Mesenchymal stem cell (in vitro differentiated cells and primary cell): ENCODE measurements around the gene FOXP2.

Experiments
- DNase-seq: peaks from one replicate; pipeline ENCODE4 v3.0.0-alpha.2; 2013
- H2AFZ ChIP-seq: one replicate; pipeline ENCODE4 v1.6.1; 2013; ENCODE audit warnings: low read depth, mild to moderate bottlenecking, control low read depth, inconsistent platforms, low read length, moderate library complexity
- H2AK5ac ChIP-seq: 2 replicates; pipeline ENCODE4 v1.6.1; 2013; ENCODE audit warnings: low read length, moderate library complexity, mild to moderate bottlenecking, inconsistent platforms; ENCODE audit not compliant: severe bottlenecking
- H2BK120ac ChIP-seq: one replicate; pipeline ENCODE4 v1.6.1; 2013; ENCODE audit warnings: low read depth, mild to moderate bottlenecking, inconsistent platforms, low read length, moderate library complexity
- H2BK12ac ChIP-seq, 2 experiments: one replicate each; pipeline ENCODE4 v1.6.1; 2013; ENCODE audit warnings: inconsistent platforms in 2 of 2, low read length in 2 of 2, mild to moderate bottlenecking in 2 of 2, moderate library complexity in 2 of 2, control low read depth in 1 of 2
- H2BK15ac ChIP-seq: one replicate; pipeline ENCODE4 v1.6.1; 2013; ENCODE audit warnings: mild to moderate bottlenecking, low read depth, inconsistent platforms; ENCODE audit not compliant: poor library complexity, severe bottlenecking
- H2BK5ac ChIP-seq: 2 replicates; pipeline ENCODE4 v1.6.1; 2013; ENCODE audit warnings: low read depth, mild to moderate bottlenecking, low read length, control low read depth, inconsistent platforms; ENCODE audit not compliant: poor library complexity, severe bottlenecking
- H3K14ac ChIP-seq, 2 experiments: one replicate each; pipeline ENCODE4 v1.6.1; 2013; ENCODE audit warnings: inconsistent platforms in 2 of 2, low read length in 2 of 2, control low read depth in 1 of 2, mild to moderate bottlenecking in 1 of 2, moderate library complexity in 1 of 2
- H3K18ac ChIP-seq, 2 experiments: one replicate each; pipeline ENCODE4 v1.6.1; 2013; ENCODE audit warnings: inconsistent platforms in 2 of 2, low read length in 2 of 2, control low read depth in 1 of 2, low read depth in 1 of 2, mild to moderate bottlenecking in 1 of 2
- H3K23ac ChIP-seq, 2 experiments: one replicate each; pipeline ENCODE4 v1.6.1; 2013; ENCODE audit warnings: inconsistent platforms in 2 of 2, low read length in 2 of 2, mild to moderate bottlenecking in 2 of 2, moderate library complexity in 2 of 2, control low read depth in 1 of 2
- H3K27ac ChIP-seq: 2 replicates; pipeline ENCODE4 v1.5.1; 2013; ENCODE audit warnings: mild to moderate bottlenecking, moderate library complexity, low read length, control low read depth, inconsistent platforms; ENCODE audit not compliant: poor library complexity, severe bottlenecking
- H3K27me3 ChIP-seq, 2 experiments: 2 replicates each; pipeline versions ENCODE4 v1.6.1 to v1.7.0; 2013; ENCODE audit warnings: low read length in 2 of 2, mild to moderate bottlenecking in 2 of 2, moderate library complexity in 2 of 2, control low read depth in 1 of 2, inconsistent platforms in 1 of 2; ENCODE audit not compliant: control insufficient read depth in 1 of 2, insufficient read depth in 1 of 2
- H3K36me3 ChIP-seq, 2 experiments: 2 replicates each; pipeline versions ENCODE4 v1.6.1 to v1.7.0; 2013; ENCODE audit warnings: low read length in 2 of 2, control low read depth in 1 of 2, inconsistent platforms in 1 of 2, low read depth in 1 of 2, mild to moderate bottlenecking in 1 of 2; ENCODE audit not compliant: insufficient read depth in 2 of 2, control insufficient read depth in 1 of 2
- H3K4ac ChIP-seq, 2 experiments: one replicate each; pipeline ENCODE4 v1.6.1; 2013; ENCODE audit warnings: inconsistent platforms in 2 of 2, low read length in 2 of 2, mild to moderate bottlenecking in 2 of 2, moderate library complexity in 2 of 2, control low read depth in 1 of 2, low read depth in 1 of 2
- H3K4me1 ChIP-seq: 2 replicates; pipeline ENCODE4 v1.6.1; 2013; ENCODE audit warnings: low read depth, low read length, control low read depth; ENCODE audit not compliant: control insufficient read depth, insufficient read depth
- H3K4me2 ChIP-seq: 2 replicates; pipeline ENCODE4 v1.6.1; 2013; ENCODE audit warnings: low read length, mild to moderate bottlenecking, inconsistent platforms; ENCODE audit not compliant: poor library complexity, severe bottlenecking
- H3K4me3 ChIP-seq, 2 experiments: 2 replicates each; pipeline versions ENCODE4 v1.5.1 to v1.7.0; 2013; ENCODE audit warnings: low read length in 2 of 2, mild to moderate bottlenecking in 2 of 2, control low read depth in 1 of 2, low read depth in 1 of 2; ENCODE audit not compliant: insufficient read depth in 1 of 2
- H3K79me1 ChIP-seq: replicated peaks from 2 replicates; pipeline ENCODE4 v1.6.1; 2013; ENCODE audit warnings: mild to moderate bottlenecking, control low read depth, low read length, inconsistent platforms; ENCODE audit not compliant: poor library complexity, severe bottlenecking
- H3K9ac ChIP-seq: 2 replicates; pipeline ENCODE4 v1.7.0; 2013; ENCODE audit warnings: mild to moderate bottlenecking, low read length, moderate library complexity
- H3K9me3 ChIP-seq: 2 replicates; pipeline ENCODE4 v1.7.0; 2013; ENCODE audit warnings: mild to moderate bottlenecking, low read length; ENCODE audit not compliant: control insufficient read depth
- H4K8ac ChIP-seq: one replicate; pipeline ENCODE4 v1.6.1; 2013; ENCODE audit warnings: inconsistent platforms, mild to moderate bottlenecking, low read length, moderate library complexity
- H4K91ac ChIP-seq: one replicate; pipeline ENCODE4 v1.6.1; 2013; ENCODE audit warnings: mild to moderate bottlenecking, low read length, inconsistent platforms
- WGBS: methylation state at CpG from one replicate; pipeline ENCODE4 v1.1.7; 2013; ENCODE audit warnings: mixed read lengths; 5-methylcytosine and 5-hydroxymethylcytosine counted together

Gene FOXP2

DNA sequence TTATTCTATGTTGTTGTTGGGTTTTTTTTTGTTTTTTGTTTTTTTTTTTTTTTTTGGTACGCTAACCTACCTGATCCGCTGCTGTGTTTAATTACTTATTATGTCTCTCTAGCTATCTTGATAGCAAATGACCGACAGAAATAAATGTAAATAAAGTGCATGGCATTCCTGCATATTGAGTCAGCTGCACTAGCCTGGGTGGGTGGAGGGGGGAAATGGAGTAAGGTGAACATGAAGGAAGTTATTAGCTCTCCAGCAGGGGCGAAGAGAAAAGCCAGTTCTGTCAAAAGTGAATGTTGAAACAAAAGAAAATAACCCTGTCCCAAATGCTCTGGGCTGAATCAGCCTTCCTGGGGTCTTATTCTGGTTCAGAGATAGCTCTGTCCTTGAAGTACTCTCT is 296.6 kb downstream of the FOXP2 start:
- H3K79me1 ChIP-seq = no peaks in the 10 kb centered on the region
- no peak overlapping the region for H3K27ac ChIP-seq
- no peak overlapping the region for H3K9ac ChIP-seq
- H3K36me3 ChIP-seq = no peaks in the 10 kb centered on the region
- H3K4me2 ChIP-seq = no peak overlapping the region
- H3K18ac ChIP-seq = no peak overlapping the region
- no peak overlapping the region for H3K14ac ChIP-seq
- H2BK5ac ChIP-seq = no peak overlapping the region
- H3K27me3 ChIP-seq = no peaks in the 10 kb centered on the region
- H3K9me3 ChIP-seq = no peaks in the 10 kb centered on the region
- no peak overlapping the region for H2BK12ac ChIP-seq
- H3K4me1 ChIP-seq = peaks cover 1% of the 10 kb centered on the region
- WGBS = 43% methylated on average over 2 of the region's 4 CpGs
- H2BK120ac ChIP-seq = no peak overlapping the region
- H3K23ac ChIP-seq = no peak overlapping the region
- no peak overlapping the region for H2AK5ac ChIP-seq
- H2AFZ ChIP-seq = no peak overlapping the region
- H4K91ac ChIP-seq = no peak overlapping the region
- no peak overlapping the region for H3K4ac ChIP-seq
- no peak for DNase-seq
- no peak overlapping the region for H4K8ac ChIP-seq
- H3K4me3 ChIP-seq = no peak overlapping the region
- no peak overlapping the region for H2BK15ac ChIP-seq

GRCh38 chr7:114715907-114716306 is 301.3 kb downstream of the FOXP2 start:
- Histone ChIP-seq H2BK5ac (no peak overlapping the region), H3K9me3 (no peaks in the 10 kb centered on the region), H3K9ac (no peak overlapping the region), H3K4me3 (no peak overlapping the region), H3K4ac (no peak overlapping the region), H4K91ac (no peak overlapping the region), H3K27me3 (no peaks in the 10 kb centered on the region), H3K14ac (no peak overlapping the region), H3K36me3 (no peaks in the 10 kb centered on the region), H2BK15ac (no peak overlapping the region), H2BK12ac (no peak overlapping the region), H3K18ac (no peak overlapping the region), H2AFZ (no peak overlapping the region), H3K79me1 (no peaks in the 10 kb centered on the region), H2AK5ac (no peak overlapping the region), H2BK120ac (no peak overlapping the region), H3K4me2 (no peak overlapping the region), H3K4me1 (no peaks in the 10 kb centered on the region), H3K23ac (no peak overlapping the region), H3K27ac (no peak overlapping the region), H4K8ac (no peak overlapping the region)
- peak; percentile 17 for DNase-seq
- WGBS = 44% methylated on average over 1 of the region's 3 CpGs

- no peak overlapping the region for H2BK5ac ChIP-seq
- no peak overlapping the region for H3K4me3 ChIP-seq
- H2AK5ac ChIP-seq = no peak overlapping the region
- H3K79me1 ChIP-seq = no peaks in the 10 kb centered on the region
- H2AFZ ChIP-seq = no peak overlapping the region
- no peaks in the 10 kb centered on the region for H3K9me3 ChIP-seq
- no peak overlapping the region for H2BK15ac ChIP-seq
- H2BK12ac ChIP-seq = no peak overlapping the region
- no peak overlapping the region for H3K14ac ChIP-seq
- no peak overlapping the region for H3K23ac ChIP-seq
- no peak overlapping the region for H3K4ac ChIP-seq
- H3K4me1 ChIP-seq = peaks cover 2% of the 10 kb centered on the region
- DNase-seq = no peak
- H3K4me2 ChIP-seq = no peak overlapping the region
- no peak overlapping the region for H4K91ac ChIP-seq
- no peak overlapping the region for H2BK120ac ChIP-seq
- no peak overlapping the region for H3K9ac ChIP-seq
- 80% methylated on average over 1 of the region's 3 CpGs for WGBS
- H3K27me3 ChIP-seq = no peaks in the 10 kb centered on the region
- no peak overlapping the region for H3K27ac ChIP-seq
- H3K18ac ChIP-seq = no peak overlapping the region
- no peaks in the 10 kb centered on the region for H3K36me3 ChIP-seq
- no peak overlapping the region for H4K8ac ChIP-seq
These were observed 304.2 kb downstream of the FOXP2 start for GRCh38 chr7:114718861-114719260.

DNA sequence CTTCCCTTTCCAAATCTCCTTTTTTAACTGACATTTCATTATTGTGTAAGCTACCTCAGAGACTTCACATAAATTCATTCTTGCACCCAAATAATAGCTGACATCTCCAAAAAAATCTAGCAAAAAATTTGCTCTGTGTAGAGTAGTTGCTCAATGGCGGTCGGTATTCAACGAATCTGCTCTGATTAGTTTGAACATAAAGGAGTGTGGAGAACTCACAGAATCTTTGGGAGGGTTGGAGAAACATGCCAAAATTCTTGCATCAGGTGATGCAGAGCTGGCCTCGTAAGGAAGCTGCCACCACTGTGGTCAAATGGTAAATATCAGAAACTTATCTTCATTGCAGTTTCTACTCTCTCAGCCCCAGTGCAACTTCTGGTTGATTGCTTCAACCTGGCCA is 306.1 kb downstream of the FOXP2 start:
- no peak for DNase-seq
- H3K14ac ChIP-seq = no peak overlapping the region
- no peaks in the 10 kb centered on the region for H3K79me1 ChIP-seq
- H3K18ac ChIP-seq = no peak overlapping the region
- no peaks in the 10 kb centered on the region for H3K9me3 ChIP-seq
- WGBS = 87% methylated on average over 3 of the region's 4 CpGs
- no peak overlapping the region for H4K8ac ChIP-seq
- H3K4me3 ChIP-seq = no peak overlapping the region
- H3K4me2 ChIP-seq = no peak overlapping the region
- H2AK5ac ChIP-seq = no peak overlapping the region
- no peak overlapping the region for H2BK5ac ChIP-seq
- no peak overlapping the region for H3K4ac ChIP-seq
- H3K4me1 ChIP-seq = peaks cover 2% of the 10 kb centered on the region
- H3K9ac ChIP-seq = no peak overlapping the region
- no peaks in the 10 kb centered on the region for H3K27me3 ChIP-seq
- no peak overlapping the region for H4K91ac ChIP-seq
- H3K23ac ChIP-seq = no peak overlapping the region
- no peak overlapping the region for H2AFZ ChIP-seq
- no peak overlapping the region for H2BK120ac ChIP-seq
- no peak overlapping the region for H2BK12ac ChIP-seq
- no peak overlapping the region for H2BK15ac ChIP-seq
- H3K36me3 ChIP-seq = no peaks in the 10 kb centered on the region
- H3K27ac ChIP-seq = no peak overlapping the region
